Measurements from ENCODE around the gene MED23.

GRCh38 chr6:131644921-131645320, 16.9 kb upstream of the MED23 start:
- TF ChIP-seq POLR2A (IDR thresholded peaks at IDR 0.05), result no peak
- no peak for TF ChIP-seq CTCF (IDR thresholded peaks at IDR 0.05)
